GM21619 (cell line): ENCODE data around the gene RALGPS1.

ENCODE experiments used
- ATAC-seq: cut with Tn5 transposase; IDR thresholded peaks from one replicate; pipeline ENCODE4 v1.9.1; 2021; ENCODE audit not compliant: unreplicated experiment

Gene RALGPS1

GRCh38 chr9:127075624-127076372, 161.2 kb downstream of the RALGPS1 start:
- no peak for ATAC-seq

- ATAC-seq: no peak
These were observed 162.5 kb downstream of the RALGPS1 start for GRCh38 chr9:127076860-127077643.

- ATAC-seq: no peak
These were observed 163.0 kb downstream of the RALGPS1 start for GRCh38 chr9:127077644-127077946.

GRCh38 chr9:127078336-127078735, 163.8 kb downstream of the RALGPS1 start:
- no peak for ATAC-seq

- no peak for ATAC-seq
These were observed 164.4 kb downstream of the RALGPS1 start for GRCh38 chr9:127078988-127079387.

GRCh38 chr9:127079446-127080140, 165.0 kb downstream of the RALGPS1 start:
- no peak for ATAC-seq

GRCh38 chr9:127081250-127082185, 166.9 kb downstream of the RALGPS1 start:
- ATAC-seq: no peak

GRCh38 chr9:127083138-127083980, 168.8 kb downstream of the RALGPS1 start:
- no peak for ATAC-seq

- ATAC-seq: no peak
These were observed 169.8 kb downstream of the RALGPS1 start for GRCh38 chr9:127084076-127085039.

- ATAC-seq: no peak
These were observed 170.6 kb downstream of the RALGPS1 start for GRCh38 chr9:127085186-127085585.

GRCh38 chr9:127086771-127087170, 172.2 kb downstream of the RALGPS1 start:
- ATAC-seq: no peak

- no peak for ATAC-seq
These were observed 172.8 kb downstream of the RALGPS1 start for GRCh38 chr9:127087411-127087810.

GRCh38 chr9:127087836-127088235, 173.3 kb downstream of the RALGPS1 start:
- no peak for ATAC-seq

GRCh38 chr9:127088724-127089615, 174.4 kb downstream of the RALGPS1 start:
- ATAC-seq: no peak

- ATAC-seq: no peak
These were observed 175.1 kb downstream of the RALGPS1 start for GRCh38 chr9:127089631-127090081.

GRCh38 chr9:127090341-127090985, 175.9 kb downstream of the RALGPS1 start:
- no peak for ATAC-seq

GRCh38 chr9:127091526-127091925, 176.9 kb downstream of the RALGPS1 start:
- no peak for ATAC-seq
